Measurements from ENCODE around the gene PIGK.
"Not testable (repeated sequence)": the region's sequence is repeated elsewhere in the genome, so short reads cannot be mapped to it uniquely, and the experiment has no call there.

Gene PIGK

DNA sequence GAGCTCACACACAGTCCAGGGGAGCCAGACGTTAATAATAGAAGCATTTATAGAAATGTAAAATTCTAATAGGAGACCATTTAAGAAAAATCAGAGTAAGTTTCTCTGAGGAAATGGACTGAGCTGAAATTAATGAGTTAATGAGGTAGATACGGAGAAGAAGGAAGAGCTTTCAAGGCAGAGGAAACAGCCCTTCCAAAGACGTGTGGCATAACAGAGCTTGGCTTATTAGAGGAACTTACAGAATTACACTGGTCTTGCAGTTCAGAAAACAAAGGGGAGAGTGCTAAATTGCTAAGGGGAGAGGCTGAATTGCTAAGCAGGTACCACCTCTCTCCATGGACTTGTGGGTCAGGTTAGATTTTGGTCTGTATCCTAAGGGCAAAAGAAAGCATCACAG, 8.2 kb upstream of the PIGK start:
- no peak overlapping the region for H3K4me3 ChIP-seq (ENCODE audit: low read depth, low read length)
- DNase-seq (ENCODE audit: low read depth), result no peak
- TF ChIP-seq, protein P1, sequence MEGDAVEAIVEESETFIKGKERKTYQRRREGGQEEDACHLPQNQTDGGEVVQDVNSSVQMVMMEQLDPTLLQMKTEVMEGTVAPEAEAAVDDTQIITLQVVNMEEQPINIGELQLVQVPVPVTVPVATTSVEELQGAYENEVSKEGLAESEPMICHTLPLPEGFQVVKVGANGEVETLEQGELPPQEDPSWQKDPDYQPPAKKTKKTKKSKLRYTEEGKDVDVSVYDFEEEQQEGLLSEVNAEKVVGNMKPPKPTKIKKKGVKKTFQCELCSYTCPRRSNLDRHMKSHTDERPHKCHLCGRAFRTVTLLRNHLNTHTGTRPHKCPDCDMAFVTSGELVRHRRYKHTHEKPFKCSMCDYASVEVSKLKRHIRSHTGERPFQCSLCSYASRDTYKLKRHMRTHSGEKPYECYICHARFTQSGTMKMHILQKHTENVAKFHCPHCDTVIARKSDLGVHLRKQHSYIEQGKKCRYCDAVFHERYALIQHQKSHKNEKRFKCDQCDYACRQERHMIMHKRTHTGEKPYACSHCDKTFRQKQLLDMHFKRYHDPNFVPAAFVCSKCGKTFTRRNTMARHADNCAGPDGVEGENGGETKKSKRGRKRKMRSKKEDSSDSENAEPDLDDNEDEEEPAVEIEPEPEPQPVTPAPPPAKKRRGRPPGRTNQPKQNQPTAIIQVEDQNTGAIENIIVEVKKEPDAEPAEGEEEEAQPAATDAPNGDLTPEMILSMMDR (conservative IDR thresholded peaks at IDR 0.05; ENCODE audit: low read depth, low read length), result no peak

DNA sequence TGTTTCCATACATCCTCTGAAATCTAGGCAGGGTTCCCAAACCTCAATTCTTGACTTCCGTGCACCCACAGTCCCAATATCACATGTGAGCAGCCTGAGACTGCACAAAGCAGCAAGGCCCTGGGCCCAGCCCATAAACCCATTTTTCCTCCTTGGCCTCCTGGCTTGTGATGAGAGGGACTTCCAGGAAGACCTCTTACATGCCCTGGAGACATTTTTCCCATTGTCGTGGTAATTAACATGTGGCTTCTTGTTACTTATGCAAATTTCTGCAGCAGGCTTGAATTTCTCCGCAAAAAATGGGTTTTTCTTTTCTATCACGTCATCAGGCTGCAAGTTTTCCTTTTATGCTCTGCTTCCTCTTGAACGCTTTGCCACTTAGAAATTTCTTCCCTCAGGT, 3.3 kb upstream of the PIGK start:
- H3K4me3 ChIP-seq (ENCODE audit: low read depth, low read length), result no peak overlapping the region
- TF ChIP-seq, protein P1 (conservative IDR thresholded peaks at IDR 0.05; ENCODE audit: low read depth, low read length), result no peak
- no peak for DNase-seq (ENCODE audit: low read depth)

DNA sequence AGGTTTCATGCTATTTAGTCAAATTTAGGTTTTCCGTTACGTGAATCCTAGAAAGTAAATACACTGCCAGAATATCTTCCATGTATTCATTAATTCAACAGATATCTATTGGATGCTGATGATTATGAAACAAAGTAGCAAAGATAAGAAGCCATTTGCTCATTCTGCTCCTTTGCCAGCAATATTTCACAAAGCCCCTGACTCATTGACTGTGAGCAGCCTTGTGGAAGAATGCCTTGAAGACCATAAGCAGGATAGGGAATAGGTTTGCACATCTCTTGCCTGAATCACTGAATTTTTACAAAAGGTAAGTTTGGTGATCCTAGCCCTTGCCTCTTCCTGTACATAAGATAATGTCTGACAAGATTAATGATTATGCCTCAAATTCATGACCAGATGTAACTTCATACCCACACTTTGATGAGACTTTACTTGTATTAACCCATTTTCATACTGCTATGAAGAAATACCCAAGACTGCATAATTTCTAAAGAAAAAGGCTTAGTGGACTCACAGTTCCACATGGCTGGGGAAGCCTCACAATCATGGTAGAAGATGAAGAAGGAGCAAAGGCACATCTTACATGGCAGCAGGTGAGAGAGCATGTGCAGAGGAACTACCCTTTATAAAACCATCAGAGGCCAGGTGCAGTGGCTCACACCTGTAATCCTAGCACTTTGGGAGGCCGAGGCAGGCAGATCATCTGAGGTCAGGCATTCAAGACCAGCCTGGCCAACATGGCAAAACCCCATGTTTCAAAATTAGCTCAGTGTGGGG, 1.6 kb upstream of the PIGK start:
- TF ChIP-seq, protein P1 (conservative IDR thresholded peaks at IDR 0.05; ENCODE audit: low read depth, low read length), result no peak

DNA sequence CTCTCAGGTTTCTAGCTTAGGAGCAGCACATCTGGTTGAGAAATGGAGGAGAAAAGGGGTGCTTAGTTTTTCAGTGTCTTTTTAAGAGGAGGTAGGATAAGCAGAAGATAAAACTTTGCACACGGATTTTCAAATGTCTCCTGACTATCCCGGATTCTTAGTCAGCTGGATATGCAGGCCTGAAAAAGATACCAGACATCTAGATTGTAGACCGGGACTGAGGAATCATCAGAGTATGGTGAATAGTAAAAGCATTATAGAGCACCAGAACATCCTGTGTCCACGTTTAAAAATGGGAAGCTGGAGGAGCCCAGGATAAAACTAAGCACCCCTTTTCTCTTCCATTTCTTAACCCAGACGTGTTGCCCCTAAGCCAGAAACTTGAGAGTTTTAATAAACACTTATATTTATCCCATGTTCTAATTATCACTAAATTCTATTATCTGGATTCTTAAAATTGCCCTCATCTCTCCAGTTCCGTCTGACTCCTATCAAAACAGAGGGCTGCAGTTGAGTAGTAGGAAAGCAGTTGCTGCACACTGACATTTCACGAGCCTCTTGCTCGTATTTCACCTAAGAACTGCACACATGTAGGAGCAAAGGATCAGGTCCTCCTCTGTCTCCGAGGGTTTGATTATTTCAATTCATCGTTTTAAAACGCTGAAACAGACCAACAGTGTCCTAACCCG, 609 bp downstream of the PIGK start:
- peak; percentile 44 for DNase-seq (ENCODE audit: low read depth)

More for the DNA sequence above, 1.6 kb upstream of the PIGK start:
- H3K4me3 ChIP-seq (ENCODE audit: low read depth, low read length), result no peak overlapping the region
- DNase-seq (ENCODE audit: low read depth), result peak; percentile 50

DNA sequence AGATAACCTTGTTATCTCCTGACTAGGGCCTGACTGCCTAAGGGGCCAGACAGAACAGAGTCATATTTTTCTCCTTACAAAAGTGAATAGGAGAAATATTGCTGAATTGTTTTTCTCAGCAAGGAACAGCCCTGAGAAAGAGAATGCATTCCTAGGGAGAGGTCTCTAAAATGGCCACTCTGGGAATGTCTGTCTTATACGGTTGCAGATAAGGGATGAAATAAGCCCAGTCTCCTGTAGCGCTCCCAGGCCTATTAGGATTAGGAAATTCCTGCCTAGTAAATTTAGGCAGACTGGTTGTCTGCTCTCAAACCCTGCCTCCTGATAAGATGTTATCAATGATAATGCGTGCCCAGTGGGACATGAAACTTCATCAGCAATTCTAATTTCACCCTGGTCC, 15.2 kb downstream of the PIGK start:
- not testable (repeated sequence) for H3K4me3 ChIP-seq (ENCODE audit: low read depth, low read length); DNase-seq (ENCODE audit: low read depth)

More for the DNA sequence above, 609 bp downstream of the PIGK start:
- TF ChIP-seq, protein P1 (conservative IDR thresholded peaks at IDR 0.05; ENCODE audit: low read depth, low read length), result no peak
- H3K4me3 ChIP-seq (ENCODE audit: low read depth, low read length), result peak overlapping the region; percentile 77

DNA sequence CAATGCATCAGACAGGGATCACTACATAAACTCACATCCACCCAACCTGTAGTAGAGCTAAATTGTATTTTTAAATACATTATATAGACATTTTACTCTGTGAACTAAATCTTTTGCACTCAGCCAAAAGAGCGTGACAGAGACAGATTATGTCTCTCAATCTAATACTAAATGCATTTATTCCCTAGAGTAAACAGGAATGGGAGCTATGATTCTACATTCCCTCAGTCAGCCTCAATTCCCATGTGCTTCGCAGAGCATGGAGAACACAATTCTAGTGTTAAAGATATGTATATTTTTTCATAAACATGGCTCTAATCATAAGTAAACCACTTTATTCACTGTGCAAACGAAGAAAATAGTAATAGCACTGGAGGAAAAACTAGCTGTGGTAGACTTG, 16.5 kb downstream of the PIGK start:
- TF ChIP-seq, protein P1 (conservative IDR thresholded peaks at IDR 0.05; ENCODE audit: low read depth, low read length), result no peak
- DNase-seq (ENCODE audit: low read depth), result no peak
- no peak overlapping the region for H3K4me3 ChIP-seq (ENCODE audit: low read depth, low read length)

DNA sequence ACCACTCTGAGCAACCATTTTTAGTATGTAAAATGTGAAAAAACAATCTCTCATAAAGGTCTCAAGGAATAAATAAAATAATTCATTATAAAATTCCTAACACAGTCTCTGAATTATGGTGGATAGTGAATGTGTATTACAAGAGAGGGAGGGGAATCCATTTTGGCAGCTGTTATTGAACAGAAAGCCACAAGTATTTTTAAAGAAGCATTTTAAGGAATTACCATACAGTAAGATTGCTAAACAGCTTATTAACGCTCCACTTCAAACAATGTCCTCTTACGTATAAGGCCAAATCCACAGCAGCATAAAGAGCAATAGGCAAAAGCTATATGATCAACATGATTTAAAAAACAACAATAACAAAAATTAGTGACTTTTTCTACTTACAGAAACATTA, 18.4 kb downstream of the PIGK start:
- no peak for DNase-seq (ENCODE audit: low read depth)
- no peak overlapping the region for H3K4me3 ChIP-seq (ENCODE audit: low read depth, low read length)
- TF ChIP-seq, protein P1 (conservative IDR thresholded peaks at IDR 0.05; ENCODE audit: low read depth, low read length), result no peak
